Suprapubic skin (tissue), 4 donors: Measurements from ENCODE around the gene BMPR1B. TPM values are rescaled to one million over a fixed set of nuclear protein-coding genes. Genes with fewer than 3 reads are reported as not detected.

ENCODE experiments used
- DNase-seq, 2 donors: peaks; one replicate each; pipeline ENCODE4 v3.0.0-alpha.2; 2019; ENCODE audit warnings: low spot score in 2 of 2
- H3K27ac ChIP-seq: fragments of 200-600 bp; sonication (generic); one replicate; pipeline ENCODE4 v1.5.1; 2019
- H3K27me3 ChIP-seq: fragments of 200-600 bp; sonication (generic); one replicate; pipeline ENCODE4 v1.5.1; 2019
- H3K36me3 ChIP-seq: fragments of 200-600 bp; sonication (generic); one replicate; pipeline ENCODE4 v1.5.1; 2019
- H3K4me1 ChIP-seq: fragments of 200-600 bp; sonication (generic); one replicate; pipeline ENCODE4 v1.5.1; 2019
- H3K4me3 ChIP-seq: fragments of 200-600 bp; sonication (generic); one replicate; pipeline ENCODE4 v1.5.1; 2019; ENCODE audit warnings: mild to moderate bottlenecking
- H3K9me3 ChIP-seq: fragments of 200-600 bp; sonication (generic); one replicate; pipeline ENCODE4 v1.5.1; 2019
- CTCF ChIP-seq, 2 donors: fragments of 200-600 bp in 1 of 2; fragments of 450-650 bp in 1 of 2; sonication (generic) in 1 of 2; IDR thresholded peaks; one replicate each; pipeline ENCODE4 v1.5.1; 2016 to 2019; ENCODE audit warnings: antibody characterized with exemption in 2 of 2, mild to moderate bottlenecking in 1 of 2, moderate library complexity in 1 of 2
- EP300 ChIP-seq: sonication (generic); formaldehyde crosslinking; IDR thresholded peaks from one replicate; pipeline ENCODE4 v1.6.1; 2017; ENCODE audit warnings: antibody characterized with exemption
- POLR2A ChIP-seq, 2 donors: fragments of 450-650 bp; IDR thresholded peaks; one replicate each; pipeline ENCODE4 v1.6.1; 2017; ENCODE audit warnings: antibody characterized with exemption in 2 of 2, mild to moderate bottlenecking in 2 of 2, moderate library complexity in 2 of 2
- POLR2AphosphoS5 ChIP-seq, 3 donors: sonication (generic); formaldehyde crosslinking; IDR thresholded peaks; one replicate each; pipeline ENCODE4 v1.6.1; 2017; ENCODE audit warnings: antibody characterized with exemption in 3 of 3
- WGBS: methylation state at CpG from one replicate; pipeline ENCODE4 v1.1.5; 2018; 5-methylcytosine and 5-hydroxymethylcytosine counted together
- total RNA-seq, 4 donors: library from RNA; depleted of rRNA; stranded (reverse); fragments of >200 nt; gene quantifications; one replicate each; pipeline ENCODE4 v1.1.0, GENCODE V29; 2016

The BMPR1B gene
- total RNA-seq, 4 donors from 2014 or later: 0.38 to 1.2 (median 0.75) TPM

- no peak for DNase-seq
- H3K36me3 ChIP-seq: no peaks in the 10 kb centered on the region
- H3K27ac ChIP-seq: no peak overlapping the region
- H3K9me3 ChIP-seq: no peaks in the 10 kb centered on the region
- WGBS: 63% methylated on average over 5 of the region's 5 CpGs
- H3K27me3 ChIP-seq: no peaks in the 10 kb centered on the region
- no peak for TF ChIP-seq POLR2AphosphoS5 (IDR thresholded peaks at IDR 0.05)
- no peak for TF ChIP-seq POLR2A (IDR thresholded peaks at IDR 0.05)
- TF ChIP-seq EP300: no peak
- TF ChIP-seq CTCF (IDR thresholded peaks at IDR 0.05): no peak
- H3K4me3 ChIP-seq: no peak overlapping the region
- H3K4me1 ChIP-seq: no peaks in the 10 kb centered on the region
Measured at GRCh38 chr4:95044324-95044837, 286.6 kb downstream of the BMPR1B start.

GRCh38 chr4:95045429-95045828 is 287.7 kb downstream of the BMPR1B start:
- no peak for DNase-seq
- no peaks in the 10 kb centered on the region for H3K4me1 ChIP-seq
- H3K27ac ChIP-seq: no peak overlapping the region
- no peaks in the 10 kb centered on the region for H3K36me3 ChIP-seq
- 37% methylated on average over 3 of the region's 3 CpGs for WGBS
- no peaks in the 10 kb centered on the region for H3K9me3 ChIP-seq
- H3K27me3 ChIP-seq: no peaks in the 10 kb centered on the region
- H3K4me3 ChIP-seq: no peak overlapping the region
- TF ChIP-seq EP300 (no peak), POLR2A (IDR thresholded peaks at IDR 0.05) (no peak), CTCF (IDR thresholded peaks at IDR 0.05) (no peak), POLR2AphosphoS5 (IDR thresholded peaks at IDR 0.05) (no peak)

- Histone ChIP-seq H3K4me1 (no peaks in the 10 kb centered on the region), H3K27ac (no peak overlapping the region), H3K4me3 (no peak overlapping the region), H3K27me3 (no peaks in the 10 kb centered on the region), H3K9me3 (no peaks in the 10 kb centered on the region), H3K36me3 (no peaks in the 10 kb centered on the region)
- 93% methylated on average over 2 of the region's 2 CpGs for WGBS
- no peak for DNase-seq
- TF ChIP-seq POLR2A (IDR thresholded peaks at IDR 0.05): no peak
- no peak for TF ChIP-seq CTCF (IDR thresholded peaks at IDR 0.05)
- no peak for TF ChIP-seq EP300
- no peak for TF ChIP-seq POLR2AphosphoS5 (IDR thresholded peaks at IDR 0.05)
Measured at GRCh38 chr4:95048296-95048695, 290.5 kb downstream of the BMPR1B start.

GRCh38 chr4:95049551-95050233 is 291.9 kb downstream of the BMPR1B start:
- Histone ChIP-seq H3K27me3 (no peaks in the 10 kb centered on the region), H3K4me1 (no peaks in the 10 kb centered on the region), H3K27ac (no peak overlapping the region), H3K4me3 (no peak overlapping the region), H3K36me3 (no peaks in the 10 kb centered on the region), H3K9me3 (no peaks in the 10 kb centered on the region)
- TF ChIP-seq POLR2AphosphoS5 (IDR thresholded peaks at IDR 0.05) (no peak), EP300 (no peak), POLR2A (IDR thresholded peaks at IDR 0.05) (no peak), CTCF (IDR thresholded peaks at IDR 0.05) (no peak)
- 58% methylated on average over 2 of the region's 2 CpGs for WGBS
- no peak for DNase-seq

- Histone ChIP-seq H3K4me1 (no peaks in the 10 kb centered on the region), H3K9me3 (no peaks in the 10 kb centered on the region), H3K36me3 (no peaks in the 10 kb centered on the region), H3K27me3 (no peaks in the 10 kb centered on the region), H3K4me3 (no peak overlapping the region), H3K27ac (no peak overlapping the region)
- TF ChIP-seq POLR2A (IDR thresholded peaks at IDR 0.05) (no peak), POLR2AphosphoS5 (IDR thresholded peaks at IDR 0.05) (no peak), CTCF (IDR thresholded peaks at IDR 0.05) (no peak), EP300 (no peak)
- no peak for DNase-seq
- WGBS: 73% methylated on average over 13 of the region's 13 CpGs
Measured at GRCh38 chr4:95050980-95051701, 293.4 kb downstream of the BMPR1B start.
